ENCODE measurements around the gene ST8SIA4.

The ST8SIA4 gene

GRCh38 chr5:100864931-100865330 is 38.2 kb downstream of the ST8SIA4 start:
- no peak for TF ChIP-seq ZFX (IDR thresholded peaks at IDR 0.05; ENCODE audit: borderline replicate concordance)
- TF ChIP-seq, protein P1, sequence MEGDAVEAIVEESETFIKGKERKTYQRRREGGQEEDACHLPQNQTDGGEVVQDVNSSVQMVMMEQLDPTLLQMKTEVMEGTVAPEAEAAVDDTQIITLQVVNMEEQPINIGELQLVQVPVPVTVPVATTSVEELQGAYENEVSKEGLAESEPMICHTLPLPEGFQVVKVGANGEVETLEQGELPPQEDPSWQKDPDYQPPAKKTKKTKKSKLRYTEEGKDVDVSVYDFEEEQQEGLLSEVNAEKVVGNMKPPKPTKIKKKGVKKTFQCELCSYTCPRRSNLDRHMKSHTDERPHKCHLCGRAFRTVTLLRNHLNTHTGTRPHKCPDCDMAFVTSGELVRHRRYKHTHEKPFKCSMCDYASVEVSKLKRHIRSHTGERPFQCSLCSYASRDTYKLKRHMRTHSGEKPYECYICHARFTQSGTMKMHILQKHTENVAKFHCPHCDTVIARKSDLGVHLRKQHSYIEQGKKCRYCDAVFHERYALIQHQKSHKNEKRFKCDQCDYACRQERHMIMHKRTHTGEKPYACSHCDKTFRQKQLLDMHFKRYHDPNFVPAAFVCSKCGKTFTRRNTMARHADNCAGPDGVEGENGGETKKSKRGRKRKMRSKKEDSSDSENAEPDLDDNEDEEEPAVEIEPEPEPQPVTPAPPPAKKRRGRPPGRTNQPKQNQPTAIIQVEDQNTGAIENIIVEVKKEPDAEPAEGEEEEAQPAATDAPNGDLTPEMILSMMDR (IDR thresholded peaks at IDR 0.05) = no peak

GRCh38 chr5:100863739-100864138 is 39.3 kb downstream of the ST8SIA4 start:
- no peak overlapping the region for H3K27ac ChIP-seq
- TF ChIP-seq, protein P1 (IDR thresholded peaks at IDR 0.05) = no peak
- no peak for TF ChIP-seq ZFX (IDR thresholded peaks at IDR 0.05; ENCODE audit: borderline replicate concordance)

More at GRCh38 chr5:100864931-100865330, 38.2 kb downstream of the ST8SIA4 start:
- no peak overlapping the region for H3K27ac ChIP-seq

DNA sequence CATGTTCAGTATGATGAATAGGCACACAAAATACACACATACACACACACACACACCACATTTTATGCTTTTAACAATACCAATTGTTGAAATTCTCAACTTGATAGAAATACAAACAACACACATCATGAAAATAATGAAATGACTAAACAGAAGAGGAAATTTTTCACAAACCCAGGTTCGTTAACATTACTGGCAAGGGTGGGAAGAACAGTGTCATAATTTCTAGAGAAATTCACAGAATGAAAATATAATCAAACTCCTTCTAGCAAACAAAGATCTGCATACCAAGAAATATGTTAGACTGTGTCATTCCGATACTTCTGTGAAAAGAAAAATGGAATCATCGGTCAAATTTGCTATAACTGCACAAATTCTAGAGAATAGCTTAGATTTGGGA is 41.9 kb downstream of the ST8SIA4 start:
- TF ChIP-seq, protein P1 (IDR thresholded peaks at IDR 0.05) = no peak
- no peak for TF ChIP-seq ZFX (IDR thresholded peaks at IDR 0.05; ENCODE audit: borderline replicate concordance)
- no peak overlapping the region for H3K27ac ChIP-seq

GRCh38 chr5:100860407-100860806 is 42.7 kb downstream of the ST8SIA4 start:
- no peak overlapping the region for H3K27ac ChIP-seq
- TF ChIP-seq, protein P1 (IDR thresholded peaks at IDR 0.05) = no peak

GRCh38 chr5:100858987-100859545 is 44.0 kb downstream of the ST8SIA4 start:
- TF ChIP-seq ZFX (IDR thresholded peaks at IDR 0.05; ENCODE audit: borderline replicate concordance) = no peak
- H3K27ac ChIP-seq = no peak overlapping the region

- TF ChIP-seq ZFX (IDR thresholded peaks at IDR 0.05; ENCODE audit: borderline replicate concordance) = no peak
- TF ChIP-seq, protein P1 (IDR thresholded peaks at IDR 0.05) = no peak
Observed at GRCh38 chr5:100856462-100856861, 46.6 kb downstream of the ST8SIA4 start.

GRCh38 chr5:100855937-100856430 is 47.1 kb downstream of the ST8SIA4 start:
- no peak overlapping the region for H3K27ac ChIP-seq
- TF ChIP-seq, protein P1 (IDR thresholded peaks at IDR 0.05) = no peak
- TF ChIP-seq ZFX (IDR thresholded peaks at IDR 0.05; ENCODE audit: borderline replicate concordance) = no peak

More at GRCh38 chr5:100856462-100856861, 46.6 kb downstream of the ST8SIA4 start:
- no peak overlapping the region for H3K27ac ChIP-seq

- no peak overlapping the region for H3K27ac ChIP-seq
- no peak for TF ChIP-seq ZFX (IDR thresholded peaks at IDR 0.05; ENCODE audit: borderline replicate concordance)
- TF ChIP-seq, protein P1 (IDR thresholded peaks at IDR 0.05) = no peak
Observed at GRCh38 chr5:100855295-100855694, 47.8 kb downstream of the ST8SIA4 start.
